ENCODE data around the gene NPRL2. TPM values are rescaled to one million over a fixed set of nuclear protein-coding genes. Genes with fewer than 3 reads are reported as not detected.
A peak's percentile ranks its signal among the peaks of the same experiment; 100 is the strongest.

Gene NPRL2
- total and polyA plus RNA-seq, 2 of the 13 experiments (the other 11 are each of a cell fraction or from before 2014, with no cell fraction given): 30.6 to 51.4 TPM

DNA sequence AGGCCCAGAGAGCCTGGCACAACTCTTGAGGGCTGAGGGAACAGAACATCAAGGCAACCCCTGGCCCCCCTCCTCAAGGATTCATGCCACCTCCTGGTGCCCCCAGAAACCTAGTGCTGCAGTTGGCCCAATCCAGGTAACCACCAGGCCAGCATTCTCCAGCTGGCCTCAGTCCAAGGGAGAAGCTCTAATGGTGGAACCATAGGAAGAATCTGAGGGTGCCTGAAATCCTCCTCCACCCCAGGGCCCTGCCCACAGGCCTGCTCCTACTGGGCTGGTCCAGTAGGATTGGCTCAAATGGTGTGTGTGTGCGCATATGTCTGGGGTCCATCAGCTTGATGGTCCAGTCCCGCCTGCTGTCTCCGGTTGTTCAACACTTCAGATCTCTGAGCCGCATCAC is 35.8 kb downstream of the NPRL2 start:
- no peak for TF ChIP-seq RBM22 (optimal IDR thresholded peaks at IDR 0.05; ENCODE audit: low read length)
- no peak for TF ChIP-seq ZNF543 (CRISPR knock-in tag; IDR thresholded peaks at IDR 0.05)
- no peak for TF ChIP-seq ZNF782 (CRISPR knock-in tag; IDR thresholded peaks at IDR 0.05; ENCODE audit: borderline replicate concordance)
- TF ChIP-seq FOXA3 (CRISPR knock-in tag; IDR thresholded peaks at IDR 0.05): no peak
- no peak for TF ChIP-seq ARHGAP35 (CRISPR knock-in tag; IDR thresholded peaks at IDR 0.05; ENCODE audit: borderline replicate concordance)
- no peak for TF ChIP-seq THAP9 (CRISPR knock-in tag; IDR thresholded peaks at IDR 0.05; ENCODE audit: borderline replicate concordance)
- no peak for TF ChIP-seq MTA3 (CRISPR knock-in tag; IDR thresholded peaks at IDR 0.05)
- no peak for TF ChIP-seq ZNF331 (CRISPR knock-in tag; IDR thresholded peaks at IDR 0.05)
- H3K4me3 ChIP-seq (replicated peaks in 1 of 3; ENCODE audit: insufficient read depth in 1 of 3, low read depth in 2 of 3, low read length in 3 of 3): no peak overlapping the region
- no peaks in the 10 kb centered on the region for H3K9me3 ChIP-seq (ENCODE audit: low read length)
- H3K4me2 ChIP-seq (ENCODE audit: low read depth, low read length): no peak overlapping the region
- H3K79me2 ChIP-seq (ENCODE audit: insufficient read depth, low read length): peaks cover 14% of the 10 kb centered on the region
- in situ Hi-C loops (cut with HindIII; ENCODE audit: extremely low pct_ligation_motif_present, low pct_unique_long_range_greater_than_20kb): no loop called here
- ATAC-seq: peak; percentile 9; the same call in 1 of the 3 replicates
- H3K36me3 ChIP-seq (replicated peaks in 1 of 2; ENCODE audit: control insufficient read depth in 1 of 2, insufficient read depth in 2 of 2, low read length in 2 of 2): peaks cover 16 to 32% of the 10 kb centered on the region in 2 experiments
- H3K4me1 ChIP-seq (ENCODE audit: insufficient read depth, low read length): peaks cover 42% of the 10 kb centered on the region
- BruUV-seq (replicated peaks): no TSS peak
- FAIRE-seq: no peak
- no peaks in the 10 kb centered on the region for H4K20me1 ChIP-seq (ENCODE audit: insufficient read depth, low read length)
- no peaks in the 10 kb centered on the region for H3K27me3 ChIP-seq (ENCODE audit: control insufficient read depth in 1 of 2, insufficient read depth in 2 of 2, low read length in 2 of 2)
- no peak overlapping the region for H3K9ac ChIP-seq (ENCODE audit: insufficient read depth, low read depth, low read length)
- 100% methylated on average over 4 of the region's 4 CpGs for WGBS (ENCODE audit: low lambda C conversion rate)
- POLR2A ChIA-PET: interaction anchor here (0.8 to 13.0 kb wide), 4 partner anchors 14 to 111 kb away, joined by 3 to 222 read pairs (median 6); partner anchors contain the start of genes GNAI2, HYAL1, HYAL3 and LSMEM2
- intact Hi-C loops (cut with micrococcal nuclease; ENCODE audit: unreplicated experiment): no loop called here
- CTCF ChIA-PET (ENCODE audit: low intra/inter-chr PET ratio, low total read pairs): no interaction called here
- no peak overlapping the region for H2AFZ ChIP-seq (ENCODE audit: low read length)
- DNase-seq (ENCODE audit: low spot score): no peak
- H3K27ac ChIP-seq (ENCODE audit: extremely low read length, insufficient read depth, low read length): no peak overlapping the region

Data from HepG2 (cell line).